GM10248 (cell line): Measurements from ENCODE around the gene ARHGAP26.

Source experiments
- CTCF ChIA-PET: fragments of 300-600 bp; sonication (Branson Sonifier 250); formaldehyde crosslinking; extraction: SDS; loops from one replicate; lab custom pipeline; 2021; ENCODE audit warnings: antibody characterized with exemption; lab: Yijun Ruan, JAX
- POLR2A ChIA-PET: fragments of 350-650 bp; sonication (Branson Sonifier 250); formaldehyde crosslinking; extraction: SDS; loops from one replicate; lab custom pipeline; 2020; ENCODE audit warnings: antibody characterized with exemption; lab: Yijun Ruan, JAX
- DNase-seq: peaks from one replicate; pipeline ENCODE4 v3.0.0; 2012; ENCODE audit errors: extremely low spot score
- TF ChIP-seq, protein P1 (sequence below): IDR thresholded peaks from 2 replicates; pipeline ENCODE4 v1.5.1; 2012; ENCODE audit warnings: mild to moderate bottlenecking, low read depth; ENCODE audit errors: extremely low read depth, missing control alignments, control extremely low read depth

The ARHGAP26 gene

DNA sequence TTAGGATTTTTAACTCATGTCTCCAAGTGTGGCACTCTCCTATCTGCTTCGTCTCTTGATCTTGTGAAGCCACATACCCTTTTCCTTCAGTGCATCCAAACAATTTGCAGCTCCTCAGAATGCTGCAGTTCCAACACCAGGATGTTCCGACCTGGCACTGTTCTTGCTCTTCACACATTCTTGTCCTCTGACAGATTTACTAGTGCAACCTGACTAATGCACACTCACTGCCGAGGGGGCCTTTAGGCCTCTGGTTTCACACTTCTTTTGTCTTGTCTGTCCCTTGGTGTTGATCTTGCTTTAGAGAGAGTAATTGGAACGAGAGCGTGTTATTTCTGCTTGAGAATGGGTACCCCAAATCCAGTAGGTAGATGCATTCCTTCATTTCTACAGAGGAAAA lies 15.0 kb downstream of the ARHGAP26 start:
- CTCF ChIA-PET = interaction anchor here (0.9 to 1.4 kb wide), 2 partner anchors 37 to 103 kb away, joined by 3 to 5 read pairs; no protein-coding TSS in a partner anchor
- TF ChIP-seq, protein P1, sequence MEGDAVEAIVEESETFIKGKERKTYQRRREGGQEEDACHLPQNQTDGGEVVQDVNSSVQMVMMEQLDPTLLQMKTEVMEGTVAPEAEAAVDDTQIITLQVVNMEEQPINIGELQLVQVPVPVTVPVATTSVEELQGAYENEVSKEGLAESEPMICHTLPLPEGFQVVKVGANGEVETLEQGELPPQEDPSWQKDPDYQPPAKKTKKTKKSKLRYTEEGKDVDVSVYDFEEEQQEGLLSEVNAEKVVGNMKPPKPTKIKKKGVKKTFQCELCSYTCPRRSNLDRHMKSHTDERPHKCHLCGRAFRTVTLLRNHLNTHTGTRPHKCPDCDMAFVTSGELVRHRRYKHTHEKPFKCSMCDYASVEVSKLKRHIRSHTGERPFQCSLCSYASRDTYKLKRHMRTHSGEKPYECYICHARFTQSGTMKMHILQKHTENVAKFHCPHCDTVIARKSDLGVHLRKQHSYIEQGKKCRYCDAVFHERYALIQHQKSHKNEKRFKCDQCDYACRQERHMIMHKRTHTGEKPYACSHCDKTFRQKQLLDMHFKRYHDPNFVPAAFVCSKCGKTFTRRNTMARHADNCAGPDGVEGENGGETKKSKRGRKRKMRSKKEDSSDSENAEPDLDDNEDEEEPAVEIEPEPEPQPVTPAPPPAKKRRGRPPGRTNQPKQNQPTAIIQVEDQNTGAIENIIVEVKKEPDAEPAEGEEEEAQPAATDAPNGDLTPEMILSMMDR = no peak
- POLR2A ChIA-PET = no interaction called here
- DNase-seq = no peak

DNA sequence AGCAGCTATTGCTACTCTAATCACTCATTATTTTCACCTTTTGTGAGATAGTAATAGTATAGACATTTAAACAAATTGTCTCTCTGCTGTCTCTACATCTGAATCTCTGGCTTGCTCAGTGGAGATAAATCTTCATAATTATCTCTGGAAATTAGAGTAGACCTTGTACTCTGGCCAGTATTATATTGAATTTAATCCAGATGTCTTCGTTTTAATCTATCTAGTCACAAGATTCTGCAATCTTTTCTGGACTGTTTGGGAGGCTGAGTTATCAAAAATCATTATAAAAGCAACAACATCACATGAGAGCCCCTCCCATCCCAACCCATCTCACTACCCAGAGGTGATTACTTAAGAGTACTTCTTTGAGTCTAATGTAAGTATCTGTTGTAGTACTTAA lies 19.0 kb downstream of the ARHGAP26 start:
- no peak for DNase-seq
- TF ChIP-seq, protein P1 = no peak
- CTCF ChIA-PET = no interaction called here
- POLR2A ChIA-PET = no interaction called here

DNA sequence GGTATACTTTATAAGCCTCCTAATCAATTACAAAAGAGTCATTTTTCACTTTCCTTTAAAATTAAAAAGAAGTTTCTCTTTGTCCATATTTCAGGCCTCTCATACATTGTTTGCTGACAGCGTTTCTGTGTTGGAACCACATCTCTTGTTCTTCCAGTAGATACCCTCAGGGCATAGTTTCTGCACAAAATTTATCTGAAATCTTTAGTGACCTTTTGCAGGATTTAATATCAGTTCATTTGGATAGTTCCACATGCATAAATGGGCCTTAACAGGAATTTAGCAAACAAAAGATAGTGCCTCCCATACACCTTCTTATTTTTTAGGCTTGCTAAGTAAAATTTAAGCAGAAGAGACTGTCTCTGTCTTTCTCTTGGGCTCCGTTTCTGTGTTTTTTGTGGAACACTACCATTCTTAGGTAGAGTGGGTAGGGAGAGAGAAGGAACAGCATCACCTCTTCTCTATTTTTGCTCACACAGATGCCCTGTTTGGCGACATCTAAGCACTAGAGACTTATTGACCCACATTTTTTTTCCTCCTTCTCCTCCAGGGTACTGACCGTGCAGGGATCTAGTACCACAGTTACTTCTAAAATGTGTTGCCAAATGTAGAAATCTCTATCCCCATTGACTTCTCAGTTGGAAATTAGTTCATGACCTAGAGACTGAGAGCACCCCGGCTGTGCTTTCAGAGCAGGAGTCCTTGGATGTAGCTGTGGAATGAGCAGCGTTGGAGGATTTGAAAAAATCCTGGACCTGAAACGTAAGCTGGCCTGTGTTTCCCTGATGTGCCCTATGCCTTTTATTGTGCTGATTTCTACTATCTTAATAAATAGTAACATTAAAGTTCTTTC lies 22.1 kb downstream of the ARHGAP26 start:
- ChIA-PET CTCF (interaction anchor here (0.7 kb wide), 1 partner anchor 8 kb away, joined by 3 read pairs; no protein-coding TSS in a partner anchor), POLR2A (interaction anchor here (0.6 kb wide), 1 partner anchor 975 kb away, joined by 4 read pairs; no protein-coding TSS in a partner anchor)
- DNase-seq = no peak

DNA sequence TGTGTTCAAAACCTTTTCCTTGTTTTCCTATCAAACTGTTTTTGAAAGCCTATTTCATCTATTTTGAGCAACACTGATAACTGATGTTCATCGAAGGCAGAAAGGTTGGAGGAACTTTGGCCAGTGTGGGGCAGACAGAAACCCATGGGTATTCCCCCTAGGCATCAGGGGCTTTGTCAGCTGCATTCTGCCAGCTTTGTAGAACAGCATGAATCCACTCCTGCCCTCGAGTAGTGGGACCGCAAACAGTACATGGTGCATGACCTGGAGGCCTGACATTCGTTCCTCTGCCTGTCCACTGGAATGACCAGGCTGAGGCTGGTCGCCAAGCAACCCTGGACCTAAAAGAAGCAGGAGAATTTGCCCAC lies 22.7 kb downstream of the ARHGAP26 start:
- TF ChIP-seq, protein P1 = no peak
- POLR2A ChIA-PET = no interaction called here
- DNase-seq = no peak
- CTCF ChIA-PET = interaction anchor here (0.7 to 1.3 kb wide), 2 partner anchors 9 to 22 kb away, joined by 3 read pairs; partner anchors contain the start of gene ARHGAP26

More for the DNA sequence above, 22.1 kb downstream of the ARHGAP26 start:
- TF ChIP-seq, protein P1 = no peak

DNA sequence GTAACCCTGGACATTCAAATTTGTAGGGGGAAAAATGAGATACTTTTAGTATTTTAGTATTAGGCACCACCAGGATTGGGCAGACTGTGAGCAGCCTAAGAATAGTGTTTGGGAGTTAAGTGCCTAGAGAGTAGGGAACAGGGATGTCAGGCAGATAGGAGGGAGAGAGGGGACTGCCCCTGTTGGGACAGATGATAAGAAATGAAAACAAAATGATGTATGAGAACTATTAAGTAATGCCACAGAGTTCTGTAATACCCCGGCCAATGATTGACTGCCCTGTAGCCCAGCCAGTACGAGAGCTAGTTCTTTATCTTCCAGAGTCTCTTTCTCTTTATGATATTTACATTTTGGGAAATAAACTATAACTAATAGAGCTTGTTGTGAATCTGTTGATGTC lies 24.4 kb downstream of the ARHGAP26 start:
- CTCF ChIA-PET = interaction anchor here (0.7 kb wide), 1 partner anchor 8 kb away, joined by 3 read pairs; no protein-coding TSS in a partner anchor
- DNase-seq = no peak
- POLR2A ChIA-PET = no interaction called here
- TF ChIP-seq, protein P1 = no peak

DNA sequence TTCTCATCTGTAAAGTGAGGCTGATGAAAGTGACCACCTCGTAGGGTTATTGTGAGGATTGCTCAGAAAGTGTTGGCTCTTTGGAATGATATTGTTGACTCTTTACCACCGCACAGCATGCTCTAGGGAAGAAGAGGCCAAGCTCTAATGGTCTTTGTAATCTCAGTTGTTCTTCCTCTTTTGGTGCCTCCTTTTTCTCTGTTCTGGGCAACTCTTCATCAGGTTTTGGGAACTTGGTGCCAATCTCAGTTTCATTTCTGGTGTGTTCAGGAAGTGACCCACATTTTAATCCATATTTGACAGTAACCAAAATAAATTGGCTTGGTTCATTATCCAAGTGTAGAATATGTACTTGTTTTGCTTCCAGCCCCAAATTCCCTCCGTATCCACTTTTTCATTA lies 25.1 kb downstream of the ARHGAP26 start:
- TF ChIP-seq, protein P1 = no peak
- DNase-seq = no peak
- POLR2A ChIA-PET = no interaction called here
- CTCF ChIA-PET = interaction anchor here (0.7 kb wide), 1 partner anchor 8 kb away, joined by 3 read pairs; no protein-coding TSS in a partner anchor
